ENCODE data around the gene ATG7.

ATG7 gene

GRCh38 chr3:11272906-11273574 lies 843 bp downstream of the ATG7 start:
- DNase-seq (ENCODE audit: insufficient read length, low spot score) (no peak), FAIRE-seq (no peak)
- TF ChIP-seq CTCF (IDR thresholded peaks at IDR 0.05; ENCODE audit: insufficient read depth, missing control alignments): no peak

- DNase-seq (ENCODE audit: insufficient read length, low spot score) (no peak), FAIRE-seq (no peak)
- TF ChIP-seq CTCF (IDR thresholded peaks at IDR 0.05; ENCODE audit: insufficient read depth, missing control alignments): no peak
Measured at GRCh38 chr3:11273891-11274291, 1.7 kb downstream of the ATG7 start.

- no peak for TF ChIP-seq CTCF (IDR thresholded peaks at IDR 0.05; ENCODE audit: insufficient read depth, missing control alignments)
- no peak for FAIRE-seq
Measured at GRCh38 chr3:11274566-11275142, 2.5 kb downstream of the ATG7 start.

GRCh38 chr3:11275926-11276325 lies 3.7 kb downstream of the ATG7 start:
- no peak for TF ChIP-seq CTCF (IDR thresholded peaks at IDR 0.05; ENCODE audit: insufficient read depth, missing control alignments)
- no peak for FAIRE-seq
- no peak for DNase-seq (ENCODE audit: insufficient read length, low spot score)

More at GRCh38 chr3:11274566-11275142, 2.5 kb downstream of the ATG7 start:
- no peak for DNase-seq (ENCODE audit: insufficient read length, low spot score)

GRCh38 chr3:11276901-11277300 lies 4.7 kb downstream of the ATG7 start:
- no peak for TF ChIP-seq CTCF (IDR thresholded peaks at IDR 0.05; ENCODE audit: insufficient read depth, missing control alignments)
- DNase-seq (ENCODE audit: insufficient read length, low spot score): no peak
- no peak for FAIRE-seq

- no peak for FAIRE-seq
- DNase-seq (ENCODE audit: insufficient read length, low spot score): no peak
- no peak for TF ChIP-seq CTCF (IDR thresholded peaks at IDR 0.05; ENCODE audit: insufficient read depth, missing control alignments)
Measured at GRCh38 chr3:11282250-11283138, 10.3 kb downstream of the ATG7 start.

All from D721Med (cell line).